Spleen (tissue), 11 donors: ENCODE measurements around the gene LCNL1. TPM values are rescaled to one million over a fixed set of nuclear protein-coding genes. Genes with fewer than 3 reads are reported as not detected.

Experiments
- DNase-seq: peaks from one replicate; pipeline ENCODE4 v3.0.0-alpha.2; 2020
- H3K27ac ChIP-seq, 8 donors: fragments of 200-600 bp; sonication (generic) in 7 of 8; 1 replicate in 4 of 8; 2 replicates in 4 of 8; pipeline versions ENCODE4 v1.5.0 to v1.8.0; 2016 to 2021; ENCODE audit warnings: inconsistent platforms in 4 of 8, mild to moderate bottlenecking in 4 of 8, moderate library complexity in 1 of 8
- H3K27me3 ChIP-seq, 7 donors: fragments of 200-600 bp; sonication (generic) in 6 of 7; replicated peaks in 1 of 7; 1 replicate in 4 of 7; 2 replicates in 3 of 7; pipeline versions ENCODE4 v1.5.0 to v1.8.0; 2016 to 2021; ENCODE audit warnings: inconsistent platforms in 3 of 7, mild to moderate bottlenecking in 1 of 7
- H3K36me3 ChIP-seq, 6 donors: fragments of 200-600 bp; sonication (generic) in 5 of 6; 1 replicate in 4 of 6; 2 replicates in 2 of 6; pipeline versions ENCODE4 v1.5.0 to v1.8.0; 2016 to 2021; ENCODE audit warnings: inconsistent platforms in 2 of 6
- H3K4me1 ChIP-seq, 6 donors: fragments of 200-600 bp; sonication (generic) in 5 of 6; 1 replicate in 3 of 6; 2 replicates in 3 of 6; pipeline versions ENCODE4 v1.5.0 to v1.8.0; 2016 to 2021; ENCODE audit warnings: inconsistent platforms in 3 of 6
- H3K4me3 ChIP-seq, 8 donors: fragments of 200-600 bp; sonication (generic) in 7 of 8; 1 replicate in 4 of 8; 2 replicates in 4 of 8; pipeline versions ENCODE4 v1.5.0 to v1.8.0; 2016 to 2021; ENCODE audit warnings: inconsistent platforms in 4 of 8, mild to moderate bottlenecking in 4 of 8, moderate library complexity in 2 of 8
- H3K9me3 ChIP-seq, 8 donors: fragments of 200-600 bp; sonication (generic) in 7 of 8; 1 replicate in 4 of 8; 2 replicates in 4 of 8; pipeline versions ENCODE4 v1.5.0 to v1.8.0; 2016 to 2021; ENCODE audit warnings: inconsistent platforms in 4 of 8
- POLR2A ChIP-seq, 3 donors: fragments of 450-650 bp; IDR thresholded peaks; one replicate each; pipeline ENCODE4 v1.5.1; 2017; ENCODE audit warnings: antibody characterized with exemption in 3 of 3, mild to moderate bottlenecking in 1 of 3
- POLR2AphosphoS5 ChIP-seq, 3 donors: sonication (generic); formaldehyde crosslinking; IDR thresholded peaks; one replicate each; pipeline ENCODE4 v1.5.1; 2017; ENCODE audit warnings: antibody characterized with exemption in 3 of 3
- WGBS, 5 donors: extraction: QIAGEN DNeasy Blood & Tissue Kit in 3 of 5; methylation state at CpG; one replicate each; pipeline versions ENCODE4 v1.1.5 to v1.1.7; 2013 to 2018; 5-methylcytosine and 5-hydroxymethylcytosine counted together
- intact Hi-C: fragments of 100-400 bp; cut with DNase I; formaldehyde crosslinking; loops from one replicate; pipeline ENCODE4 v1.15.0; 2023; ENCODE audit warnings: low total_unique reads
- polyA plus RNA-seq, 3 donors: library from polyadenylated mRNA; stranded (reverse); fragments of 200-250 nt; gene quantifications; one replicate each; pipeline ENCODE4 v1.2.1, GENCODE V29; 2013
- total RNA-seq, 7 donors: library from RNA; depleted of rRNA in 3 of 7; stranded (reverse); fragments of >200 nt in 3 of 7; fragmentation: NEBNext Ultra II Directional in 4 of 7; extraction: Animal tissue kit (Norgen Biotek cat#: 25700) in 4 of 7; gene quantifications; one replicate each; pipeline versions ENCODE4 v1.1.0 to v1.2.1, GENCODE V29; 2016 to 2021
- TF ChIP-seq, protein P1 (sequence below), 11 experiments: fragments of 200-600 bp in 7 of 11; fragments of 450-650 bp in 4 of 11; sonication (generic) in 4 of 11; IDR thresholded peaks in 8 of 11; conservative IDR thresholded peaks in 3 of 11; 1 replicate in 7 of 11; 2 replicates in 4 of 11; pipeline versions ENCODE4 v1.4.0 to v1.8.0; 2016 to 2021; ENCODE audit warnings: antibody characterized with exemption in 11 of 11, inconsistent platforms in 4 of 11, mild to moderate bottlenecking in 1 of 11
- donor health status: healthy with polysubstance abuse.
- donor health status: DM: no; HTN: no; CAD: no; lungs with moderate emphysema.
- donor health status: DM: no; HTN: no; CAD: no.
- donor health status: Bipolar disorder and iron deficiency.
- donor health status: healthy.
- donor health status: DM: no; HTN: no; CAD: no.
- donor health status: DM: yes; HTN: yes; CAD: no.

Gene LCNL1
- total and polyA plus RNA-seq, 10 donors = 1.3 to 8.3 (median 3.2) TPM

DNA sequence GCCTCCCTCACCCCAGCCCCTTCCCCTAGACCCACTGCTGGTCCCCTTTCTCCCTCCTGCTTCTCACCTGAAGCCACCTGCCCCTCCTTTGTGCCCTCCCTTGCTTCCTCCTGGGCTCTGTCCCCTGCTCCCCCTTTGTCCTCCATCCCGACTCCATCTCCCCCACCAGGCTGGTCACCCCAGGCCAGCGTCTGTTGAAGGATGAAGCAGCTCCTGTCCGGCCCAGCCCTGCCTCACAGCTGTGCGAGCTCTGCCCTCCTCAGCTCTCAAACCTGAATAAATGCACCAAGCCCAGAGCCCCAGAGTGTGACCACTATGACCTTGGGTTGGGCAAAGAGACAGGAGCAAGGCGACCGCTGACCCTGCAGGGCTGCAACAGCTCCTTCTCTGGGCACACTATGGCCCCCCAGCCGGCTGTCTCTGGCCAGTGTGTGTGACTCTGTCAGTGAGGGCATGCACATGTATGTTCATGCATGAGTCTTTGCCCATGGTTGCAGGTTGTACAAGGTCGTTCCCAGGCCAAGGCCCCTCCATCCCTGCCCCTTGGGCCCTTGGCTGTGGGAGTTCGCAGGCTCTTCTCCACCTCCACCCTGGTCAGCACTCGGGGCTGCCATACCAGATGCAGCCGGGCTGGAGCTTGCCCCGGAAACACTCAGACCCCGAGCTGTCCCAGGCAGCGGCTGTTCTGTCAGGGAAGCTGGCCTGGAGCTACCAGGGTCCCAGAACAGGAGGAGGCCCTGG lies 27.4 kb upstream of the LCNL1 start:
- TF ChIP-seq POLR2A (IDR thresholded peaks at IDR 0.05) (no peak), POLR2AphosphoS5 (IDR thresholded peaks at IDR 0.05) (no peak)
- TF ChIP-seq, protein P1, sequence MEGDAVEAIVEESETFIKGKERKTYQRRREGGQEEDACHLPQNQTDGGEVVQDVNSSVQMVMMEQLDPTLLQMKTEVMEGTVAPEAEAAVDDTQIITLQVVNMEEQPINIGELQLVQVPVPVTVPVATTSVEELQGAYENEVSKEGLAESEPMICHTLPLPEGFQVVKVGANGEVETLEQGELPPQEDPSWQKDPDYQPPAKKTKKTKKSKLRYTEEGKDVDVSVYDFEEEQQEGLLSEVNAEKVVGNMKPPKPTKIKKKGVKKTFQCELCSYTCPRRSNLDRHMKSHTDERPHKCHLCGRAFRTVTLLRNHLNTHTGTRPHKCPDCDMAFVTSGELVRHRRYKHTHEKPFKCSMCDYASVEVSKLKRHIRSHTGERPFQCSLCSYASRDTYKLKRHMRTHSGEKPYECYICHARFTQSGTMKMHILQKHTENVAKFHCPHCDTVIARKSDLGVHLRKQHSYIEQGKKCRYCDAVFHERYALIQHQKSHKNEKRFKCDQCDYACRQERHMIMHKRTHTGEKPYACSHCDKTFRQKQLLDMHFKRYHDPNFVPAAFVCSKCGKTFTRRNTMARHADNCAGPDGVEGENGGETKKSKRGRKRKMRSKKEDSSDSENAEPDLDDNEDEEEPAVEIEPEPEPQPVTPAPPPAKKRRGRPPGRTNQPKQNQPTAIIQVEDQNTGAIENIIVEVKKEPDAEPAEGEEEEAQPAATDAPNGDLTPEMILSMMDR (IDR thresholded peaks at IDR 0.05 in 8 of 11, conservative IDR thresholded peaks at IDR 0.05 in 3 of 11) = no peak
- H3K4me1 ChIP-seq = peaks cover 3 to 48% (median 18%) of the 10 kb centered on the region in 6 donors
- DNase-seq = peak; percentile 63
- no peaks in the 10 kb centered on the region for H3K27me3 ChIP-seq
- no peaks in the 10 kb centered on the region for H3K9me3 ChIP-seq
- H3K36me3 ChIP-seq = no peaks in the 10 kb centered on the region
- no peak overlapping the region for H3K4me3 ChIP-seq
- intact Hi-C loops = no loop called here
- no peak overlapping the region for H3K27ac ChIP-seq
- WGBS, 5 donors = 85 to 91% (median 88%) methylated on average over 7 to 14 of the region's 14 CpGs

DNA sequence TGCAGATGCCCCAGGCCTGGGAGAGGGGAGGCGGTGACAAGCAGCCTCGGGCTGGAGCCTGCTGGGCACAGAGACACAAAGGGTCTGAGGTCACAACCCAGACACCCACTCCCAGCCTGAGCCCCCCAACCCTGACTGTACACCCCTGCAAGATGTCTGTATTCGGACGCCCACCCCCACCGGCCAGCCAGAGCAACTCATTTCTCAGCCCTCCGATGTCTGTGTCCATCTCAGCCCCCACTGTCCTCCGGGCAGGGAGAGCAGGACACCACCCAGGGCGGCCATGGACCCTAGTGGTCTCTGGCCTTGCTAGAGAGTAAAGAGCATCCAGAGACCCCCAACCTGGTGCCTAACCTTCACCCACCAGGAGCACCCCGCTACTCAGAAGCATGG lies 26.9 kb upstream of the LCNL1 start:
- WGBS, 5 donors = 85 to 95% (median 90%) methylated on average over 7 to 9 of the region's 9 CpGs
- no peaks in the 10 kb centered on the region for H3K27me3 ChIP-seq
- TF ChIP-seq, protein P1 (IDR thresholded peaks at IDR 0.05 in 8 of 11, conservative IDR thresholded peaks at IDR 0.05 in 3 of 11) = no peak
- TF ChIP-seq POLR2AphosphoS5 (IDR thresholded peaks at IDR 0.05) = no peak
- TF ChIP-seq POLR2A (IDR thresholded peaks at IDR 0.05) = no peak
- no peaks in the 10 kb centered on the region for H3K9me3 ChIP-seq
- intact Hi-C loops = no loop called here
- H3K36me3 ChIP-seq = no peaks in the 10 kb centered on the region
- H3K27ac ChIP-seq = no peak overlapping the region
- H3K4me3 ChIP-seq = no peak overlapping the region
- peaks cover 0 to 46% (median 17%) of the 10 kb centered on the region in 6 donors for H3K4me1 ChIP-seq
- DNase-seq = no peak

DNA sequence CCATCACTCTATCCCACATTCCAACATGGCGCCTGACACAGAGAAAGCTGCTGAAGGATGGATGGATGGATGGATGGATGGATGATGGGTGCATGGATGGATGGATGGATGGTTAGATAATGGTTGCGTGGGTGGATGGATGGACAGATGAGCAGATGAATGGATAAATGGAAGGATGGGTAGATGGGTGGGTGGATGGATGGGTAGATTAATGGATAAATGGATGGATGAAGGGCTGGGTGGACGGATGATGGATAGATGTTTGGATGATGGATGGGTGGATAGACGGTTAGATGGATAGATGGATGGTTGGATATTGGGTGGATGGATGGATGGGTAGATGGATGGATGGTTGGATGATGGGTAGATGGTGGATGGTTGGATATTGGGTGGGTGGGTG lies 26.2 kb upstream of the LCNL1 start:
- Histone ChIP-seq H3K4me3 (no peak overlapping the region), H3K9me3 (no peaks in the 10 kb centered on the region), H3K27me3 (no peaks in the 10 kb centered on the region), H3K36me3 (no peaks in the 10 kb centered on the region), H3K4me1 (peaks cover 0 to 46% (median 20%) of the 10 kb centered on the region in 6 donors), H3K27ac (no peak overlapping the region)
- TF ChIP-seq POLR2A (IDR thresholded peaks at IDR 0.05) = no peak
- TF ChIP-seq, protein P1 (IDR thresholded peaks at IDR 0.05 in 8 of 11, conservative IDR thresholded peaks at IDR 0.05 in 3 of 11) = no peak
- TF ChIP-seq POLR2AphosphoS5 (IDR thresholded peaks at IDR 0.05) = no peak
- WGBS, 5 donors = 92 to 97% (median 95%) methylated on average over 4 of the region's 4 CpGs
- intact Hi-C loops = no loop called here
- no peak for DNase-seq

- no peak overlapping the region for H3K4me3 ChIP-seq
- H3K4me1 ChIP-seq = peaks cover 0 to 46% (median 22%) of the 10 kb centered on the region in 6 donors
- H3K27me3 ChIP-seq = no peaks in the 10 kb centered on the region
- TF ChIP-seq, protein P1 (IDR thresholded peaks at IDR 0.05 in 8 of 11, conservative IDR thresholded peaks at IDR 0.05 in 3 of 11) = no peak
- TF ChIP-seq POLR2A (IDR thresholded peaks at IDR 0.05) = no peak
- no peak for TF ChIP-seq POLR2AphosphoS5 (IDR thresholded peaks at IDR 0.05)
- WGBS, 5 donors = 81 to 100% (median 91%) methylated on average over 1 of the region's 1 CpG
- no peak overlapping the region for H3K27ac ChIP-seq
- intact Hi-C loops = no loop called here
- H3K36me3 ChIP-seq = no peaks in the 10 kb centered on the region
- H3K9me3 ChIP-seq = no peaks in the 10 kb centered on the region
- no peak for DNase-seq
Measured at GRCh38 chr9:136957461-136957860, 25.3 kb upstream of the LCNL1 start.
